Upper lobe of left lung (tissue), 6 donors: ENCODE measurements around the gene ATP8B1. TPM values are rescaled to one million over a fixed set of nuclear protein-coding genes. Genes with fewer than 3 reads are reported as not detected.

Experiments
- ATAC-seq, 2 donors: fragments of 200-7000 bp; cut with Tn5 transposase; one replicate each; pipeline ENCODE4 v1.9.1; 2022; ENCODE audit warnings: mild to moderate bottlenecking in 2 of 2, moderate library complexity in 2 of 2; ENCODE audit not compliant: low FRiP score in 2 of 2
- DNase-seq, 2 donors: peaks; one replicate each; pipeline ENCODE4 v3.0.0-alpha.2; 2019 to 2020
- H3K27ac ChIP-seq, 4 donors: fragments of 200-600 bp; sonication (generic); one replicate each; pipeline ENCODE4 v1.5.1; 2016 to 2019
- H3K27me3 ChIP-seq, 4 donors: fragments of 200-600 bp; sonication (generic); one replicate each; pipeline ENCODE4 v1.5.1; 2017 to 2019
- H3K36me3 ChIP-seq, 4 donors: fragments of 200-600 bp; sonication (generic); one replicate each; pipeline ENCODE4 v1.5.1; 2016 to 2019
- H3K4me1 ChIP-seq, 4 donors: fragments of 200-600 bp; sonication (generic); one replicate each; pipeline ENCODE4 v1.5.1; 2018 to 2019
- H3K4me3 ChIP-seq, 4 donors: fragments of 200-600 bp; sonication (generic); one replicate each; pipeline ENCODE4 v1.5.1; 2017 to 2019; ENCODE audit warnings: mild to moderate bottlenecking in 2 of 4, moderate library complexity in 1 of 4
- H3K9me3 ChIP-seq, 4 donors: fragments of 200-600 bp; sonication (generic); one replicate each; pipeline ENCODE4 v1.5.1; 2018 to 2019
- EP300 ChIP-seq, 4 donors: sonication (generic); formaldehyde crosslinking; IDR thresholded peaks; one replicate each; pipeline ENCODE4 v1.5.1; 2017; ENCODE audit warnings: antibody characterized with exemption in 4 of 4, control low read depth in 2 of 4
- POLR2A ChIP-seq, 4 donors: fragments of 450-650 bp; IDR thresholded peaks; one replicate each; pipeline ENCODE4 v1.5.1; 2016 to 2017; ENCODE audit warnings: antibody characterized with exemption in 4 of 4, mild to moderate bottlenecking in 2 of 4
- POLR2AphosphoS5 ChIP-seq, 2 donors: sonication (generic); formaldehyde crosslinking; IDR thresholded peaks; one replicate each; pipeline ENCODE4 v1.5.1; 2017; ENCODE audit warnings: antibody characterized with exemption in 2 of 2
- WGBS, 2 donors: methylation state at CpG; one replicate each; pipeline ENCODE4 v1.1.5; 2017 to 2018; 5-methylcytosine and 5-hydroxymethylcytosine counted together
- total RNA-seq, 6 donors: library from RNA; depleted of rRNA in 4 of 6; stranded (reverse); fragments of >200 nt in 4 of 6; gene quantifications; one replicate each; pipeline versions ENCODE4 v1.1.0 to v1.2.1, GENCODE V29; 2016 to 2021
- TF ChIP-seq, protein P1 (sequence below), 6 experiments: fragments of 450-650 bp in 4 of 6; fragments of 200-600 bp in 2 of 6; sonication (generic) in 2 of 6; IDR thresholded peaks; one replicate each; pipeline ENCODE4 v1.5.1; 2016 to 2019; ENCODE audit warnings: antibody characterized with exemption in 6 of 6
- donor health status: DM: no; HTN: no; CAD: no; lungs with moderate emphysema.
- donor health status: DM: no; HTN: yes; CAD: no; lungs with severe emphysema.

The ATP8B1 gene
- total RNA-seq, 6 donors from 2014 or later = 19.6 to 36.5 (median 26.0) TPM

DNA sequence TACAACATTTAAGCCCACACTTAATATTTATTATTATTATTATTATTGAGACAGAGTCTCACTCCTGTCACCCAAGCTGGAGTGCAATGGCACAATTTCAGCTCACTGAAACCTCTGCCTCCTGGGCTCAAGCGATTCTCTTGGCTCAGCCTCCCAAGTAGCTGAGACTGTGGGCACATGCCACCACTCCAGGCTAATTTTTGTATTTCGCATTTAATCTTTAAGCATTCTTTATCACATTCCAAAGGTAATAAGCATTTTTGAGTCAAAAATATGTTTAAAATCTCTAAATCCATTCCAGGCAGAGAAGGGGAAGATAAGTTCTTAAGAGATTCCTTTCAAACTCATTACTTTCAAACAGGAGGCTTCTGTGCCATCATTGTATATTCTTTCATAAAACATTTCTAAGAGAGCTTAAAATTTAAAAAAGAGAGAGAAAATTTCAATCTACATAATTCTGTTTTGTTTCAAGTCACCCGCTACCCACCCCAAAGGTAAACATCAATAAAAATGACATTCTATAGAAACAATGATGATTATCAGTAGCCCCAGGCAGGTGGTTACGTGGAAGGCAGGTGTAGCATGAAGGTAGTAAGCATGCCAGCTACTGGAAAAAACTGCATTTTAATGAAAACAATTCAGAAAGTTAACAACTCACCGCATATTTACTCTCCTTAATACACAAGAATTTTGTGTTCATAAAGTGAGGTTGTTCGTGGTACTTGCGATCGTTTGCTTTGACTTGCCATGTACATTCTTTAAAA, 97.1 kb downstream of the ATP8B1 start:
- no peak for DNase-seq
- Histone ChIP-seq H3K9me3 (no peaks in the 10 kb centered on the region), H3K4me3 (no peak overlapping the region), H3K27me3 (no peaks in the 10 kb centered on the region), H3K27ac (no peak overlapping the region), H3K36me3 (peaks cover 0 to 8% (median 2%) of the 10 kb centered on the region in 4 donors), H3K4me1 (peaks cover 0 to 13% (median 4%) of the 10 kb centered on the region in 4 donors)
- TF ChIP-seq POLR2A (IDR thresholded peaks at IDR 0.05) (no peak), EP300 (IDR thresholded peaks at IDR 0.05) (no peak), POLR2AphosphoS5 (IDR thresholded peaks at IDR 0.05) (no peak)
- TF ChIP-seq, protein P1, sequence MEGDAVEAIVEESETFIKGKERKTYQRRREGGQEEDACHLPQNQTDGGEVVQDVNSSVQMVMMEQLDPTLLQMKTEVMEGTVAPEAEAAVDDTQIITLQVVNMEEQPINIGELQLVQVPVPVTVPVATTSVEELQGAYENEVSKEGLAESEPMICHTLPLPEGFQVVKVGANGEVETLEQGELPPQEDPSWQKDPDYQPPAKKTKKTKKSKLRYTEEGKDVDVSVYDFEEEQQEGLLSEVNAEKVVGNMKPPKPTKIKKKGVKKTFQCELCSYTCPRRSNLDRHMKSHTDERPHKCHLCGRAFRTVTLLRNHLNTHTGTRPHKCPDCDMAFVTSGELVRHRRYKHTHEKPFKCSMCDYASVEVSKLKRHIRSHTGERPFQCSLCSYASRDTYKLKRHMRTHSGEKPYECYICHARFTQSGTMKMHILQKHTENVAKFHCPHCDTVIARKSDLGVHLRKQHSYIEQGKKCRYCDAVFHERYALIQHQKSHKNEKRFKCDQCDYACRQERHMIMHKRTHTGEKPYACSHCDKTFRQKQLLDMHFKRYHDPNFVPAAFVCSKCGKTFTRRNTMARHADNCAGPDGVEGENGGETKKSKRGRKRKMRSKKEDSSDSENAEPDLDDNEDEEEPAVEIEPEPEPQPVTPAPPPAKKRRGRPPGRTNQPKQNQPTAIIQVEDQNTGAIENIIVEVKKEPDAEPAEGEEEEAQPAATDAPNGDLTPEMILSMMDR (IDR thresholded peaks at IDR 0.05) = no peak
- no peak for ATAC-seq
- 85 to 89% methylated on average over 8 of the region's 8 CpGs for WGBS, 2 donors

DNA sequence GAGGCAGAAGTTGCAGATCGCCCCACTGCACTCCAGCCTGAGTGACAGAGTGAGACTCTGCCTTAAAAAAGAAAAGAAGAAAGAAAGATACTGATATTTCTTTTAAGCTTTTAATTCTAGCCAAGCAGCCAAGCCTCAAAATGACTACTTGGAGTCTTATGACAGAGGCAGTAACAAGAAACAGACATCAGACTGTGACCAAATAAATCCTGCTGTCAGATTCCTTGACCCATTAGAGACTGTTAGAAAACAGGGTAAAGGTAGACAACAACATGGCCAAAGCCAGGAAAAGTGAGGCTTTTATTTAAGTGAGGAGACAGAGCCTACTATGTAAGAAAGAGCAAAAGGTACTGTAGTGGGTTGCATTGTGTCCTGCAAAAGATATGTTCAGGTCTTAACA, 98.1 kb downstream of the ATP8B1 start:
- 92 to 100% methylated on average over 1 of the region's 1 CpG for WGBS, 2 donors
- TF ChIP-seq EP300 (IDR thresholded peaks at IDR 0.05) (no peak), POLR2A (IDR thresholded peaks at IDR 0.05) (no peak), POLR2AphosphoS5 (IDR thresholded peaks at IDR 0.05) (no peak)
- TF ChIP-seq, protein P1 (IDR thresholded peaks at IDR 0.05) = no peak
- Histone ChIP-seq H3K9me3 (no peaks in the 10 kb centered on the region), H3K36me3 (peaks cover 0 to 8% (median 2%) of the 10 kb centered on the region in 4 donors), H3K27ac (no peak overlapping the region), H3K27me3 (no peaks in the 10 kb centered on the region), H3K4me1 (peaks cover 0 to 13% (median 4%) of the 10 kb centered on the region in 4 donors), H3K4me3 (no peak overlapping the region)
- ATAC-seq = no peak
- DNase-seq = no peak

DNA sequence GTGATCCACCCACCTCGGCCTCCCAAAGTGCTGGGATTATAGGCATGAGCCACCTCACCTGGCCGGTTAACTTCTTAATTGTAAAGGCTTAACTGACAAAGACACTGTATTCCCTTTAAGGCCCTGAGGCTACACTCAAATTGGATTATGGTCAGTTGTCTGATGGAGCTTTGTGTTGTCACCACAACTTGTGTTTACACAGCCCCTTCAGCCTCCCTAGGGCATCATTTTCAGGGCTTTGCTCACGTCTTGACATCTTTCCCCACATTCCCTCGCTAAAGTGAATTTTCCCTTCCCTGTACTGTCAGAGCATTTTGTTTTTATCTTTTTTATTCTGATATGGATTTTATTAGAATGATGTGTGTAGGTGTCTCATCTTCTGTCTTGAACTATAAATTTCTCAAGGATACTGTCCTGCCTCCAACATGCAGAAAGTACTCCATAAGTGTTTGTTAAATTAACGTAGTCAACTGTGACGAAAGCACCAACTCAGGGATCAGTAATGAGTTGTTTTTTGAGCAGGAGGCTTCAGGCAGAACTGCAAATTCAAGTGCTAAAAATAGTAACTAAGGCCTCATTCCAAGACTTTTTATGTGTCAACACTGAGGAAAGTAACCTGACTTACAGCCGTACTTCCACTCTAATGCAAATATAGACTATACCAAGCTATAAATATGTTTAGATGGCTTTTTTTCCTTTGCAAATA, 104.4 kb downstream of the ATP8B1 start:
- Histone ChIP-seq H3K4me3 (no peak overlapping the region), H3K27ac (peak overlapping the region; percentile 2 to 60 (median 46)), H3K4me1 (peaks cover 0 to 15% (median 0%) of the 10 kb centered on the region in 4 donors), H3K9me3 (no peaks in the 10 kb centered on the region), H3K27me3 (no peaks in the 10 kb centered on the region), H3K36me3 (peaks cover 0 to 24% (median 7%) of the 10 kb centered on the region in 4 donors)
- WGBS, 2 donors = 58 to 71% methylated on average over 7 of the region's 7 CpGs
- TF ChIP-seq EP300 (IDR thresholded peaks at IDR 0.05) (peak in 1 of 4 donors; percentile 19), POLR2AphosphoS5 (IDR thresholded peaks at IDR 0.05) (no peak)
- TF ChIP-seq, protein P1 (IDR thresholded peaks at IDR 0.05) = no peak
- ATAC-seq (peak in 1 of 2 donors; percentile 22), DNase-seq (peak in 1 of 2 donors; percentile 26)

DNA sequence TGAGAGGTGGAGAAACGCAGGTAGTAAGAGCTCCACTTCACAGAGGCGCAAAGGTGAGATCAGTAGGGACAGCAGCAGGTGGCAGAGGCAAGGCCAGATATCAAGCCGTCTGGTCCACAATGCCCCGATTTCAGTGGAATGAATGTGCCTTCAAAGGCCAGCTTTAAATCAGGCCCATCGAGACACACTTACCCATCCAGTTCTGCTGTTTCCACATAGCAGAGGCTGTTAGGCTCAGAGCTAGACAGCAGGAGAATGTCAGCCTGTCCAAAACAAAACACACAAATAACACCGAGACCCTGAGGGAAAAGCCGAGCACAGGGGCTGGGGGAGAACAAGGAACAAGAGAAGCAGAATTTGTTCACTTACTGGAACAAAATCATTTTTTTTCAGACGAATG, 105.7 kb downstream of the ATP8B1 start:
- H3K9me3 ChIP-seq = no peaks in the 10 kb centered on the region
- H3K4me1 ChIP-seq = peaks cover 0 to 16% (median 0%) of the 10 kb centered on the region in 4 donors
- WGBS, 2 donors = 88 to 91% methylated on average over 8 of the region's 8 CpGs
- DNase-seq (no peak), ATAC-seq (no peak)
- no peak overlapping the region for H3K27ac ChIP-seq
- TF ChIP-seq POLR2AphosphoS5 (IDR thresholded peaks at IDR 0.05) (no peak), EP300 (IDR thresholded peaks at IDR 0.05) (no peak), POLR2A (IDR thresholded peaks at IDR 0.05) (no peak)
- TF ChIP-seq, protein P1 (IDR thresholded peaks at IDR 0.05) = no peak
- H3K27me3 ChIP-seq = no peaks in the 10 kb centered on the region
- peaks cover 0 to 31% (median 7%) of the 10 kb centered on the region in 4 donors for H3K36me3 ChIP-seq
- H3K4me3 ChIP-seq = no peak overlapping the region
